Islet of Langerhans (tissue), 1 donor: Measurements from ENCODE around the gene SLC5A2.
"Not testable (repeated sequence)": the region's sequence is repeated elsewhere in the genome, so short reads cannot be mapped to it uniquely, and the experiment has no call there.

Experiments used
- FAIRE-seq: peaks from one replicate; lab custom pipeline; 2011; peaks lifted over from hg19 to GRCh38; lab: Jason Lieb, UNC

SLC5A2 gene

DNA sequence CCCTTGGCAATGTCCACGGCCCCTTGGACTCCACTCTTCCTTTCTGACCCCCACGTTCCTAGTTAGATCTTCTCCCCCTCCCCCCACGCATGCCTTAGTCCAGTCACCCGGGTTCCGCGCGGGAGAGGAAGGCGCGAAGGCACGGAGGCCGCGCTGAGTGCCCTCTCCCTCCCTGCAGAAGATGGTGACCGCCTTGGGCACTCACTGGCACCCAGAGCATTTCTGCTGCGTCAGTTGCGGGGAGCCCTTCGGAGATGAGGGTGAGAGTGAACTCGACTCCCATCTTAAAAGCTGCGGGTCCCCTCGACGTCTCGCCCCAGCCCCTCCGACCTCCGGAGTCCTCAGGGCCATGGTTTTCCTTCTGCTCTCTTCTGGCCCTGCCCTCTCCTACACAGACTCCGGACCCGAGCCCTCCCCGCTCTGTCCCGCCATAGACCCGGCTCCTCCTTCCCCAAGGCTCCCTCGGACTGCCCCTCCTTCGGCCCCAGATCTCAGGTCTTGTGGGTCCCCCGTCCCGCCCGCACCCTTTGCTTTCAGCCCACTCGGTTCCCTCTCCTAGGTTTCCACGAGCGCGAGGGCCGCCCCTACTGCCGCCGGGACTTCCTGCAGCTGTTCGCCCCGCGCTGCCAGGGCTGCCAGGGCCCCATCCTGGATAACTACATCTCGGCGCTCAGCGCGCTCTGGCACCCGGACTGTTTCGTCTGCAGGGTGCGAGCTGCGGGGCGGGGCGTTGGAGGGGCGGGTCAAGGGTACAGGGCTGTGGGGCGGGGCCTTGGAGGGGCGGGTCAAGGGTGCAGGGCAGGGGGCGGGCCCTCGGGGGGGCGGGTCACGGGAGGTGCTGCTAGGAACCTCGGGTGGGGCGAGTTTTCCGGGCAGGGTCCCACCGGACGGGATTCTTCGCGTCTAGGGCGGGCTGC, 6.4 kb upstream of the SLC5A2 start:
- FAIRE-seq = no peak

DNA sequence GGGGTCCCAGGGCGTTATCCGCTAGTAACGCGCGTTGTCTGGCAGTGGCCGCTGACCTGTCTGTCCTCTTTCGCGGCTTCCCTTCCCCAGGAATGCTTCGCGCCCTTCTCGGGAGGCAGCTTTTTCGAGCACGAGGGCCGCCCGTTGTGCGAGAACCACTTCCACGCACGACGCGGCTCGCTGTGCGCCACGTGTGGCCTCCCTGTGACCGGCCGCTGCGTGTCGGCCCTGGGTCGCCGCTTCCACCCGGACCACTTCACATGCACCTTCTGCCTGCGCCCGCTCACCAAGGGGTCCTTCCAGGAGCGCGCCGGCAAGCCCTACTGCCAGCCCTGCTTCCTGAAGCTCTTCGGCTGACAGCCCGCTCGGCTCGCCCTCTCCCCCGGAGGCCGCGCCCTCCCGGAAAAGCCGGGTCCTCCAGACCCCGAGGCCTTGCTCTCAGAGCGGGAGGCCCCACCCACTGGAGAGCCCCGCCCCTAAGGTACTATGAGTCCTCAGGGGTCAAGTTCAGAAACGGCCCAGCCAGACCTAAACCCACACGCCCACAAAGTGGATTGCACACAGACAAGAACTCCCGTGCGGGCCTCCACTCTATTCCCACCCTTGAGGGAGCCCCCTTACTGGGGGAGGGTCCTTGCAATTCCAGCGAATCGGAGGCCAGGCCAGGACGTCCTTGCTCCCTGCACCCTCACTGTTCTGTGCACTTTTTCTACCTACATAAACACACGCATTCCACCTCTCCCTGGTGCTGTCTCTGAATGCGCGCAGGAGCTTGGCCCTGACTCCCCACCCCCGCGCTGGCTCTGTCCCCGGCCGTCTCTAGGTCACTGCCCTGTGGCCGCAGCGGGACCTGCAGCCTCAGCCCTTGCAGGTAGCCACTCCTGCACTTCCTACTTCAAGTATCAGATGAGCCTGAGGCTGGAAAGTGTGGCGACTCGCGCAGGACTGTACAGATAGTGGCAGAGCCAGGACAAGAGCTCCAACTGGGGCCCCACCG, 5.4 kb upstream of the SLC5A2 start:
- FAIRE-seq = no peak

DNA sequence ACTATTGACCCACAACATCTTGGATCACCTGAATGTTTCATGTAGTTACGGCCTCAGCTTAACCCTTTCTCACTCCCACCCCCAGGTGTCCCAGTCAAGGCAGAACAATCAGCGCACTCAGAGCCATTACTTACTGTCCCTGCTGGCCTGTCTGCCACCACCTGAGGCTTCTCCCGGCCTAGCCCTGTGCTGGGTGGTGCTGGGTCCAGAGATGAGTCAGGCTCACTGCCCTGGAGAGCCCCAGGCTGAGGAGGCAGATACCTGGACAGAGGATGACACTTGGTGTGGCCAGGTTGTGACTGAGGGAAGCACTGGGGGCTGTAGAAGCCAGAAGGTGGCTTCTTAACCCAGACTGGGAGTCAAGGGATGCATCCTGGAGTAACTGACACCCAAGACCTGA, 4.0 kb upstream of the SLC5A2 start:
- no peak for FAIRE-seq

DNA sequence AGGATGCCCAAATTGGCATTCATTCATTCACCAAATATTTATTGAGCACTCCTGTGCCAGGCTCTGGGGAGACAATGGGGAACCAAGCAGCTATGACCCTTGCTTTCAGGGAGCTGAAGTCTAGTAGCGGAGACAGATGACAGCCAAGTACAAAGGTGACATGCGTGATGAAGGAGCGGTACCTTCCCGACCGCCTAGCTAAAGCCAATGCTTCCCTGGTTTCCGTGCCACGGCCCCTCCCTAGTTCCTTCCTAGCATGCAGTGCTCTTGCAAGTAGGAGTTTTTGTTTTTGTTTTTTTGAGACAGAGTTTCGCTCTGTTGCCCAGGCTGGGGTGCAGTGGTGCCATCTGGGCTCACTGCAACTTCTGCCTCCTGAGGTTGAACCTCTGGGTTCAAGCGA, 3.2 kb upstream of the SLC5A2 start:
- no peak for FAIRE-seq

DNA sequence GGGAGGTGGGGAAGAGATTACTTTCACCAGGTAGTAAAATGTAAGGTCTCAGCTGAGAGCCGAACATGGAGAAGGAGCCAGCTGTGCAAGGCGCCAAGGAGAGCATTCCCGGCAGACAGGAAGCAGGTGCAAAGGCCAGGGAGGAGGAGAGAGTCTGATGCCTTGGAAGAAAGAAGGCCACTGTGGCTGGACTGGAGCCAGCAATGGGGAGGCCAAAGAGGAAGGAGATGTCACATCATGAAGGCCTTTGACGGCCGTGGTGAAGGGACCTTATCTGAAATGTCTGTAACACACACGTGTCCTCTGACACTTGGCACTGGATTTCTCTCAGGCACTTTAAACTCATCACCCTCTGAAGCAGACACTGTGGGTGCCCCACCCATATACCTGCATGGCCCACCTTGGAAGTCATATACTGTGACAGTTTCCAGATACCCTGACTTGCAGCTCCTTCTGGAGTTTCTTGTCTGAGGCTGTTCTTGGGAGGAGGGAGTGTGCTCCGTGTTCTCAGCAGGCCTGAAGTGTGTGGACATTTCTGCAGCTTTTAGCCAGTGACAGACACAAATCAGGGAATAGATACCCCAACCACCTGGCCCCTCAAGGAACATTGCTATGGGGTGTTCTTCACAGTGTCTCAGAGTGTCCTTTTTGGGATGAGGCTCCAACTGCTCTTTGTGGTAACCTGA, 1.9 kb upstream of the SLC5A2 start:
- FAIRE-seq = no peak

DNA sequence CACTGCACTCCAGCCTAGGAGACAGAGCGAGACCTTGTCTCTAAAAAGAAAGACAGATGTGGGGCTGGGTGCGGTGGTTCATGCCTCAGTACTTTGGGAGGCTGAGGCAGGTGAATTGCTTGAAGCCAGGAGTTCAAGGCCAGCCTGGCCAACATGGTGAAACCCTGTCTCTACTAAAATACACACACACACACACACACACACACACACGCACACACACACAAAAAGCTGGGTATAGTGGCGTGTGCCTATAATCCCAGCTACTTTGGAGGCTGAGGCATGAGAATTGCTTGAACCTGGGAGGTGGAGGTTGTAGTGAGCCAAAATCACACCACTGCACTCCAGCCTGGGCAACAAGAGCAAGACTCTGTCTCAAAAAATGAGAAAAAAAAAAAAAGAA, 1.1 kb downstream of the SLC5A2 start:
- not testable (repeated sequence) for FAIRE-seq

DNA sequence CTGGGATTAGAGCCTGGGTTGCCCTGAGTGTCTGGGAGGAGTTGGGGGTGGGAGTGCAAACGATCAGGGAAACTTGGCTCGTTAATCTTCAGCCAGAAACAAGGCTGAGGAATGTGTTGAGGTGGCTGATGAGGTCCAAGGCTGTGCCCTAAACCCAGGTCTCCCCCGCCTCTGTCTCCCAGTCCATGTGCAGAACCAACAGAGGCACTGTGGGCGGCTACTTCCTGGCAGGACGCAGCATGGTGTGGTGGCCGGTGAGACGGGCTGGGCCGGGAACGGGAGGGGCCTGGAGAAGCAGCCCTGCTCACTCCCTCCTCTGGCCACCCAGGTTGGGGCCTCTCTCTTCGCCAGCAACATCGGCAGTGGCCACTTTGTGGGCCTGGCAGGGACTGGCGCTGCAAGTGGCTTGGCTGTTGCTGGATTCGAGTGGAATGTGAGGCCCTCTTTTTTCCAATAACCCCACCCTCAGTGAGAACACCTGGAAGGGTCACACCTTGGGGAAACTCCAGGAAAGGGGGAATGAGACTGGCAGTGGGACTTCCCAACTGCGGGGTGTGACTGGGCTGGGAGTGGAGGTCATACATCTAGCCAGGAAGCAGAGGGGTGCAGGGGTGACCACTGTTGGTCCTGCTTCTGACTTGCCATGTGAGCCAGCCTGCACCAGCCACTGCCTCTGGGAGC, 1.7 kb downstream of the SLC5A2 start:
- FAIRE-seq = no peak

DNA sequence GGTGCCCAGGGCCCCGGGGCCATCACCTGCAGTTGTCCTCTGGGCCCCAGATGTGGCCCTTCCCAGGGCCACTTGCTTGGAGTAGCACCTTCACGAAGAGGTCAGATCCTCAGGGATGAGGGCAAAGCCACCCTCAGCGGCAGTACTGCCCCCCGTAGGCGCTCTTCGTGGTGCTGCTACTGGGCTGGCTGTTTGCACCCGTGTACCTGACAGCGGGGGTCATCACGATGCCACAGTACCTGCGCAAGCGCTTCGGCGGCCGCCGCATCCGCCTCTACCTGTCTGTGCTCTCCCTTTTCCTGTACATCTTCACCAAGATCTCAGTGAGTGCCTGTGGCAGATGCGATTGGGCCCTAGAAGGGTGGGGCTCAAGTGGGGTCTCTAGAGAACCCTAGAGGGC, 2.6 kb downstream of the SLC5A2 start:
- no peak for FAIRE-seq

DNA sequence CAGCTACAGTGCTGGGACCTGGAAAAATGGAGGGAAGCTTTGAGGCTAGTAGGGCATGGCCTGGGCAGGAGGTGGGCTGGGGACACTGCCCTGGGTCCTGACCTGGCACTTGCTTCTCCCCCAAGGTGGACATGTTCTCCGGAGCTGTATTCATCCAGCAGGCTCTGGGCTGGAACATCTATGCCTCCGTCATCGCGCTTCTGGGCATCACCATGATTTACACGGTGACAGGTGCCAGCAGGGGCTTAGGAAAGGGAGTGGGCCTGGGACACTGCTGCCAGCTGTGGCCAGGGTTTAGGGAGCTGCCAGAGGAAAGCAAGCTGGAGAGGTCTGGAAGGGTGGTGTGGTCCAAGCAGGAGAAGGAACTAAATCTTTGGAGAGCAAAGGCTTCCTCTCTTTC, 3.1 kb downstream of the SLC5A2 start:
- FAIRE-seq = no peak

DNA sequence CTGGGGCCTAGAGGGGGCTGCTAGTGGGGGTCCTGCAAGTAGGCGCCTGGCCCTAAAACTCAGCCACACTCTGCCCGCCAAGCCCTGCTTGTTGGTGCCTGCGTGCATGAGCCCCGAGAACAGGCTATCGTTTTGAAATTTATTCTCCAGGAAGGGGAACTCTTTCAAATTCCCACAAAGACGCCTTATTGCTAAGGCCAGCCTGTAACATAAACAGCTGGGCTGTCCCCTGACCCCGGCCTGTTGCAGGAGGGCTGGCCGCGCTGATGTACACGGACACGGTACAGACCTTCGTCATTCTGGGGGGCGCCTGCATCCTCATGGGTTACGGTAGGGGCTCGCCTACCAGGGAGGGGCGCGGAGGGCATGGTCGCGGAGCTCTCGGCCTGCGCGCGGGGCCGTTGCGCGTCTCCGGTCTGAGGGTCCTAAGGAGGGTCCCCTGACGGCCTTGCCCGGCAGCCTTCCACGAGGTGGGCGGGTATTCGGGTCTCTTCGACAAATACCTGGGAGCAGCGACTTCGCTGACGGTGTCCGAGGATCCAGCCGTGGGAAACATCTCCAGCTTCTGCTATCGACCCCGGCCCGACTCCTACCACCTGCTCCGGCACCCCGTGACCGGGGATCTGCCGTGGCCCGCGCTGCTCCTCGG, 4.3 kb downstream of the SLC5A2 start:
- no peak for FAIRE-seq

DNA sequence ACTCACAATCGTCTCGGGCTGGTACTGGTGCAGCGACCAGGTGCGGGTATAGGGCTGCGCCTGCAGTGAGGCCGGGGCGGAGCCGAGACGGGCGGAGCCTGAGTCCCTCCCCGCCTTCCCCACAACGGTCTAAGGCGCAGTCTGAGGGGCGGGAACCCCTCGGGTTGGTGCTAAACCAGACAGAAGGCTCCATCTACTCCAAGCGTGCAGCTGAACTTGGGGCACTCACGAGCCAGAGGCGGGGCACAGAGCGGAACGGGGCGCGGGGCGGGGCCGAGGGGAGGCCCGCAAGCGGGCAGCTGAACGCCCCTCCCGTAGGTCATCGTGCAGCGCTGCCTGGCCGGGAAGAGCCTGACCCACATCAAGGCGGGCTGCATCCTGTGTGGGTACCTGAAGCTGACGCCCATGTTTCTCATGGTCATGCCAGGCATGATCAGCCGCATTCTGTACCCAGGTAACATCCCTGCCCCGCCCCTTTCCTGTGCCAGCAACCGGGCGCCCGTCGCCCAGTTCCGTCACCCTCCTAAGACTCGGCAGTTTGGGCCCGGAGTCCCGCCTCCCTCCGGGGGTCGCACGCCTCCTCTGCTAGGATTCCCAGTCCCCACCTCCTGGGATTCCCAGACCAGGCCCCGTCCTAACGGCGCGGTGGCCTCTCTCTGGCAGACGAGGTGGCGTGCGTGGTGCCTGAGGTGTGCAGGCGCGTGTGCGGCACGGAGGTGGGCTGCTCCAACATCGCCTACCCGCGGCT, 5.0 kb downstream of the SLC5A2 start:
- FAIRE-seq = no peak

DNA sequence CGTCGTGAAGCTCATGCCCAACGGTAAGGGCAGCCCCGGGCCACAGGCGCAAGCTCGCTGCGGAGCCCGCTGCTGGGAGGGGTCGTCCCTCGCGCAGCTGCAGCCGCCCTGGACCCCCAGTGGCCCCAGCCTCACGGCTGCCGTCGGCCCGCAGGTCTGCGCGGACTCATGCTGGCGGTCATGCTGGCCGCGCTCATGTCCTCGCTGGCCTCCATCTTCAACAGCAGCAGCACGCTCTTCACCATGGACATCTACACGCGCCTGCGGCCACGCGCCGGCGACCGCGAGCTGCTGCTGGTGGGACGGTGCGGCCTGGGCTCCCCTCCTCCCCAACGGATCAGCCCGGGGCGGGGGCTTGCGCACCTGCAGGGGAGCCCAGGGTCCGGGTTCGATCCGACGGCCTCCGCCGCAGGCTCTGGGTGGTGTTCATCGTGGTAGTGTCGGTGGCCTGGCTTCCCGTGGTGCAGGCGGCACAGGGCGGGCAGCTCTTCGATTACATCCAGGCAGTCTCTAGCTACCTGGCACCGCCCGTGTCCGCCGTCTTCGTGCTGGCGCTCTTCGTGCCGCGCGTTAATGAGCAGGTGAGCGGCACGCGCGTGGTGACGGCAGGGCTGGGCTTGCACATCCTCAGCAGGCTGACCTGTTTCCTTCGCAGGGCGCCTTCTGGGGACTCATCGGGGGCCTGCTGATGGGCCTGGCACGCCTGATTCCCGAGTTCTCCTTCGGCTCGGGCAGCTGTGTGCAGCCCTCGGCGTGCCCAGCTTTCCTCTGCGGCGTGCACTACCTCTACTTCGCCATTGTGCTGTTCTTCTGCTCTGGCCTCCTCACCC, 5.8 kb downstream of the SLC5A2 start:
- FAIRE-seq = no peak

DNA sequence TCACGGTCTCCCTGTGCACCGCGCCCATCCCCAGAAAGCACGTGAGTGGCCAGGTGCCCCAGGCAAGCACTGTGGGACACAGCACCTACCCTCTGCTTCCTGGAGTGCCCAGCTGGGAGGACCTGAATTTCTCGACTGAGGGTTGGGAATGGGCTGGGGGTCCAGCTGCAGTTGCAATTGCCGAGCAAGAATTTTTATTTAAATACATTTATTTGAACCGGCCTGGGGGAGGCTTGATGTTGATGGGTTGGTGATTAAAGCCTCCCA, 6.3 kb downstream of the SLC5A2 start:
- no peak for FAIRE-seq

DNA sequence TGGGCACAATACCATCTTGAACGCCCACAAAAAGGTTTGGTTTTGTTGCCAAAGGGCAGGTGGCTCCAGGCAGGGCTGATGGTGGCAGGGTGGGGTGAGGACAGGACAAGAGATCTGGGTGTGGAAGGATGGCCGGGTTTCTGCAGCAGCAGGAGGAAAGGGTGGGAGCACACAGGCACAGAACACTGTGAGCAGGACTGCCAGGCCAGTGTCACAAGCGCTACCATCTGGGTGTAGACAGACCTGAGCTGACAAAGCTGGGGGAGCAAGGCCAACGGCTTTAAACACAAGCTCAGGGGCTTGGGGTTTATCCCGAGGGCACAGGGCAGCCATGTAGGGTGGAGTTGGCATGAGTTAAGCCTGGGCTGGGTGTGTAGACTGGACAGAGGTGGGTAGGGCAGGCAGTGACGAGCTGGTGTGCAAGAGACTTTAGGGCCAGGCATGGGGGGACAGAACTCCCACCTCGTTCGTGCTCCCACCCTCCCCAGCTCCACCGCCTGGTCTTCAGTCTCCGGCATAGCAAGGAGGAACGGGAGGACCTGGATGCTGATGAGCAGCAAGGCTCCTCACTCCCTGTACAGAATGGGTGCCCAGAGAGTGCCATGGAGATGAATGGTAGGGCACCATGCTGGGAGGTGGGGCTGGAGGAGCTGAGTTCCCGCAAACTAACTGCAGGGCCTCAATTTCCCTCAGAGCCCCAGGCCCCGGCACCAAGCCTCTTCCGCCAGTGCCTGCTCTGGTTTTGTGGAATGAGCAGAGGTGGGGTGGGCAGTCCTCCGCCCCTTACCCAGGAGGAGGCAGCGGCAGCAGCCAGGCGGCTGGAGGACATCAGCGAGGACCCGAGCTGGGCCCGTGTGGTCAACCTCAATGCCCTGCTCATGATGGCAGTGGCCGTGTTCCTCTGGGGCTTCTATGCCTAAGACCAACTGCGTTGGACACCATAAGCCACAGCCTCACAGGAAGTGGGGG, 7.0 kb downstream of the SLC5A2 start:
- FAIRE-seq = no peak

DNA sequence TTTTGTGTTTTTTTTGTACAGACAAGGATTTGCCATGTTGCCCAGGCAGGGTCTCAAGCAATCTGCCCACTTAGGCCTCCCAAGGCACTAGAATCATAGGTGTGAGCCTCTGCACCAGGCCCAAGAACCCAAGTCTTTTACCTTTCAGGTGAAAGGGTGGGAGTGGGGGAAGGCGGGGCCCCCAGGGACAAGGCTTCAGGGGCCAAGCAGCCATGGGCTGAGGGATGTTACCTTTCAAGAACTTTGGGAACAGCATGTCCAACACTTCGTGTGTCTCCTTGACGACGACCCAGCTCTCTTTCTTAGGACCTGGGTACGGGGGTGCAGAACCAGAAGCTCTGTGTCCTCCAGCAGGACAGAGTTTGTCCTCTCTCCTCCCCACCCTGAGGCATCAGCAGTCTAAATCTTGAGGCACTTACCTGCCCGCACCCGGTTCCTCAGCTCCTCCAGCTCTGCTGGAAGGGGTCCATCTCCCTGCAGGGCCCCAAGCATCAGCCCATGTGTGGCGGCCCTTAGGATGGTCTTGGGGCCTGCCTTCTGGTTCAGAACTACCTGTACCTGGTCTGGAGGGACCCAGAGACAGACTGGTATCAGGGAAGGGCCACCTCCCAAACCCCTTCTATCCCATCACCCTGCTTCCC, 9.0 kb downstream of the SLC5A2 start:
- FAIRE-seq = no peak

DNA sequence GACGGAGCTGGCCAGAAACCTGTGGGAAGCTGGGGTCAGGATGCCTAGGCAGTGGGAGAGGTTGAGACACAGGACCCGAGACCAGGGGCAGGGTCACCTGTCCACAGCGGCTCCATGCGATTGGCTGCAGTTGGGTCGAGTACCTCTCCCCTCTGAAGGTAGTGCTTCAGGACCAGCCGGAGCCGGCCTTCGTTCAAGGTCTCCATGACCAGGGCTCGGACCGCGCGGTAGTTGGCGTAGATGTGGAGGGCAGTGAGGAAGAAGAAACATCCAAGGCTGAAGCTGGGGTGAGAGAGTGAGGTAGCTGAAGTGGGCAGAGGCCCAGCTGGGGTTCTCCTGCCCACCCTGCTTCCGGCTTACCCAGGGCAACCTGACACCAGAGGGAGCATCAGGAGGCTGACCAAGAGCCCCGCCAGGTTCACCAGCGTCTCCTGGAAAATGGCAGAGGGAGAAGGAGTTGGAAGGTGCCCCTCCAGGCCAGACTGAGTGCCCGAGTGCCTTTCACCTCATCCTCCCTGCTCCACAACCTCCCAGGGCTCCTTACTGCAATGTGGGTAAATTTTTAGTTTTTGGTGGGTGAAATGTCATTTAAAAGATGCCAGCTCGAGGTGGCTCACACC, 10.7 kb downstream of the SLC5A2 start:
- no peak for FAIRE-seq

DNA sequence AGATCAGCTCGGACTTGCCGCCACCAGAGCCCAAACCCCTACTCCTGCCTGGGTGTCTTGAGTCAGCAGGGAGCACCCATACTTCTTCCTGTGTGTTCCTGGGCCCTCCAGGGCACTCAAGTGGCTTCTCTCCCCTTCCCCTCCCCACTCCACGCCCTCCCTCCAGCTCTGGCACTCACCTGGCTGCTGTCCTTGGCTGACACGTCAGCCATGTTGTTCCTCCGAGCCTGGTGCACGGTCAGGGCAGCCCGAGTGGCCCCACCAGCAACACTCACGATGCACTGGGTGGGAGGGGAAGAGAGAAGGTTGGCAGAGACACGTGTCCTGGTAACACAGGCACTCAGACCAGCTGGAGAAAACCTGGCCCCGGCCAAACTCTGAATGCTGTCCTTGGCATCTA, 13.7 kb downstream of the SLC5A2 start:
- FAIRE-seq = no peak

DNA sequence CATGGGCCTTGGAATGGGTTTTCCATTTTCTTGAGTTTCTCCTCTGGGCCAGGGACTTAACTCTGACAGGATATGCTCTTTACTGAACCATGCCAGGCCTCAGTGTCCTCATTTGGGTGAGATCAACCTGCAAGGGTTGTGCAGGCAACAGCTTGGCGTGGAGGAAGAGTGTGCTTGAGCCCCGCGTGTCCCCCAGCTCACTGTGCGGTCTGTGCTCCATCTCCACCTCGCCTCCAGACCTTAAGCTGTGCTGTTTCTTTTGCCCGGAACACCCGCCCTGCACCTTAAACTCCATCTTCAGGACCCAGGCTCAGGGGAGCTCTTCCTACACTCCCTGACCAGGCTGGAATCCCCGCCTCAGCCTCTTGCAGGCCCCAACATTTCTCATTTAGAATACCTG, 15.6 kb downstream of the SLC5A2 start:
- no peak for FAIRE-seq
